Measurements from ENCODE around the gene NAA25. TPM values are rescaled to one million over a fixed set of nuclear protein-coding genes. Genes with fewer than 3 reads are reported as not detected.
A peak's percentile ranks its signal among the peaks of the same experiment; 100 is the strongest.

The NAA25 gene
- total and polyA plus RNA-seq, 2 donors (not counting 1 experiment from before 2014, with no cell fraction given) = 5.9 to 40.8 TPM

GRCh38 chr12:112012775-112013600 is 95.6 kb downstream of the NAA25 start, which contains the start of the genes ERP29 and TMEM116:
Gene ERP29 (plus strand): TSS chr12:112013426. CDS start chr12:112013466, 40 bp downstream.
Gene TMEM116 (minus strand): TSS chr12:112013165. CDS start chr12:112005270, 7,895 bp downstream.
- Histone ChIP-seq H3K4me1 (ENCODE audit: control insufficient read depth in 2 of 2, insufficient read depth in 2 of 2, low read length in 2 of 2) (peaks cover 45 to 54% of the 10 kb centered on the region in 2 donors), H2AFZ (ENCODE audit: insufficient read depth, low read depth, low read length, poor library complexity, severe bottlenecking) (peak within 1 kb of the TSS; percentile 93), H4K20me1 (ENCODE audit: control insufficient read depth, insufficient read depth, low read length, poor library complexity, severe bottlenecking) (peaks cover 38% of the 10 kb centered on the region), H3K36me3 (replicated peaks in 1 of 2; ENCODE audit: control extremely low read depth in 1 of 2, control insufficient read depth in 1 of 2, extremely low read depth in 1 of 2, insufficient read depth in 2 of 2, low read length in 1 of 2) (peaks cover 8 to 26% of the 10 kb centered on the region in 2 experiments), H3K4me2 (replicated peaks; ENCODE audit: low read depth, low read length, poor library complexity, severe bottlenecking) (peak within 1 kb of the TSS; percentile 95), H3K9ac (ENCODE audit: low read length) (peak within 1 kb of the TSS; percentile 91), H3K27me3 (replicated peaks in 1 of 4; ENCODE audit: control extremely low read depth in 1 of 4, control insufficient read depth in 3 of 4, insufficient read depth in 4 of 4, low read length in 3 of 4) (no peaks in the 10 kb centered on the region), H3K4me3 (ENCODE audit: control extremely low read depth in 1 of 5, extremely low read depth in 1 of 5, insufficient read depth in 1 of 5, low read depth in 2 of 5, low read length in 4 of 5) (peak within 1 kb of the TSS; percentile 50 to 97 (median 88)), H3K9me3 (ENCODE audit: control extremely low read depth in 1 of 3, control insufficient read depth in 2 of 3, insufficient read depth in 1 of 3, low read length in 2 of 3) (peaks cover 0 to 10% (median 3%) of the 10 kb centered on the region in 3 donors), H3K27ac (ENCODE audit: low read length in 2 of 2) (peak within 1 kb of the TSS; percentile 92 to 93), H3K79me2 (ENCODE audit: control insufficient read depth, insufficient read depth, low read length) (peaks cover 48% of the 10 kb centered on the region)
- intact Hi-C loops (cut with micrococcal nuclease) = loop anchor here (1.0 kb wide), 5 partner anchors 11 to 396 kb away; partner anchors contain the start of genes HECTD4, RPL6 and TRAFD1
- peak within 1 kb of the TSS; percentile 91 for H3K27ac Mint-ChIP-seq
- POLR2A ChIA-PET = interaction anchor here (0.6 to 2.5 kb wide), 11 partner anchors 9 to 602 kb away, joined by 3 to 9 read pairs (median 4); partner anchors contain the start of genes MAPKAPK5 and TRAFD1
- CTCF ChIA-PET = interaction anchor here (0.6 to 3.1 kb wide), 6 partner anchors 8 to 220 kb away, joined by 3 to 26 read pairs (median 4); no protein-coding TSS in a partner anchor
- peaks cover 46% of the 10 kb centered on the region for H3K4me1 Mint-ChIP-seq
- no peaks in the 10 kb centered on the region for H3K27me3 Mint-ChIP-seq
- WGBS (ENCODE audit: insufficient coverage) = under 1% methylated on average over 67 of the region's 67 CpGs
- H3K9me3 Mint-ChIP-seq (ENCODE audit: insufficient read depth) = peaks cover 2% of the 10 kb centered on the region
- TF ChIP-seq CTCF (IDR thresholded peaks at IDR 0.05) = peak; percentile 69
- TF ChIP-seq EZH2 (IDR thresholded peaks at IDR 0.05; ENCODE audit: borderline replicate concordance, insufficient read depth, low read depth, low read length, poor library complexity, severe bottlenecking) = no peak
- DNase-seq (peak; percentile 99), ATAC-seq (ENCODE audit: low read depth) (peak; percentile 75)
- H3K4me3 Mint-ChIP-seq = peak within 1 kb of the TSS; percentile 87

Measured in B cell (primary cell).